ENCODE data around the gene PET117. TPM values are rescaled to one million over a fixed set of nuclear protein-coding genes. Genes with fewer than 3 reads are reported as not detected.
"Not testable (repeated sequence)": the region's sequence is repeated elsewhere in the genome, so short reads cannot be mapped to it uniquely, and the experiment has no call there.

The PET117 gene
- total RNA-seq, 2 experiments from 2014 or later, result 13.6 to 14.6 TPM

DNA sequence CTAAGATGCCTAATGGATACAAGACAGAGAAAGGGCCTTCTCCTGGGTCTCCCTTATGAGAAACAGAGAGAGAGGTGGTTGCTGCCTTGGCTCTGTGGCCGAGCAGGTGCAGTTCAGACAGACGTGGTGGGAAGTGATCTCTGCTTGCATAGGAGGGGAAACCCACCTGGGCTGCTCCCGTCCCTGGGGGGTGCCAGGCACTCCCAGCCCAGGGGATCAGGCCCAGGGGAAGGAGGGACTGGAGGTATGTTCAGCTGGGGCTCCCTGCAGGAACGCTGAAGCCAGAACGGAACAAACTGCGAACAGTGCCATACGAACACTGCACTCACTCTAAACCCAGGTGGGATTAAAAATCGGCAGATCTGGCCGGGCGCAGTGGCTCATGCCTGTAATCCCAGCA lies 44.3 kb upstream of the PET117 start:
- H3K4me1 Mint-ChIP-seq (ENCODE audit: low read depth), result no peaks in the 10 kb centered on the region
- POLR2A ChIA-PET, result no interaction called here
- Histone ChIP-seq H3K4me3 (ENCODE audit: low read length) (no peak overlapping the region), H3K4me1 (ENCODE audit: insufficient read depth, low read length) (no peaks in the 10 kb centered on the region), H3K27me3 (ENCODE audit: control insufficient read depth in 1 of 2, insufficient read depth in 2 of 2, low read length in 2 of 2) (peaks cover 0 to 5% of the 10 kb centered on the region in 2 experiments), H3K27ac (ENCODE audit: low read depth in 1 of 2, low read length in 2 of 2) (no peak overlapping the region), H3K36me3 (ENCODE audit: insufficient read depth, low read length) (no peaks in the 10 kb centered on the region), H3K9me3 (ENCODE audit: control insufficient read depth in 1 of 2, insufficient read depth in 1 of 2, low read length in 2 of 2) (no peaks in the 10 kb centered on the region)
- TF ChIP-seq CTCF (IDR thresholded peaks at IDR 0.05), result no peak
- ATAC-seq (ENCODE audit: poor library complexity), result no peak
- H3K9me3 Mint-ChIP-seq, result no peaks in the 10 kb centered on the region
- CTCF ChIA-PET, result no interaction called here
- H3K27ac Mint-ChIP-seq, result no peak overlapping the region
- intact Hi-C loops (cut with DNase I, micrococcal nuclease), result no loop called here
- no peak for DNase-seq
- peaks cover 26% of the 10 kb centered on the region for H3K27me3 Mint-ChIP-seq
- H3K36me3 Mint-ChIP-seq (ENCODE audit: low read depth), result no peaks in the 10 kb centered on the region
- no peak overlapping the region for H3K4me3 Mint-ChIP-seq

DNA sequence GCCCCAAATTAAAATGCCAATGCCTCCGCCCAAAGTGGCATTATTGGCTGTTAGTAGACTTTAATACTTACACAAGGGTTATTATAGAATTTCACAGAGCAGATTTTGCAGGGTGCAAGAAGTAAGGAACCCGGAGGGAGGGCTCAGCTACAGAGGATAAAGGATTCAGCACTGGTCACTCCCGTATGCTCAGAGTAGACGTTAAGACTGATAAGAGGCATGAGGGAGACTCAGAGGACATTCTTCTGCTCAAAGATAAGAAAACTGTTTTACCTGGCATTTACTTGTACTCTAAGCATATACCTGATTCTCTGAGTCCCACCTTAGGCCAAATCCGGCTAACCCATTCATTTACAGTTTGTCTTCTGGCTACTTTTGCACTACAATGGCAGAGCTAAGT lies 43.5 kb upstream of the PET117 start:
- Mint-ChIP-seq H3K27me3 (peaks cover 31% of the 10 kb centered on the region), H3K27ac (no peak overlapping the region), H3K9me3 (no peaks in the 10 kb centered on the region), H3K36me3 (ENCODE audit: low read depth) (no peaks in the 10 kb centered on the region), H3K4me1 (ENCODE audit: low read depth) (no peaks in the 10 kb centered on the region), H3K4me3 (no peak overlapping the region)
- no peak for DNase-seq
- H3K27me3 ChIP-seq (ENCODE audit: control insufficient read depth in 1 of 2, insufficient read depth in 2 of 2, low read length in 2 of 2), result peaks cover 0 to 3% of the 10 kb centered on the region in 2 experiments
- H3K9me3 ChIP-seq (ENCODE audit: control insufficient read depth in 1 of 2, insufficient read depth in 1 of 2, low read length in 2 of 2), result no peaks in the 10 kb centered on the region
- H3K27ac ChIP-seq (ENCODE audit: low read depth in 1 of 2, low read length in 2 of 2), result no peak overlapping the region
- ChIA-PET CTCF (no interaction called here), POLR2A (no interaction called here)
- TF ChIP-seq CTCF (IDR thresholded peaks at IDR 0.05), result no peak
- ATAC-seq (ENCODE audit: poor library complexity), result no peak
- no peak overlapping the region for H3K4me3 ChIP-seq (ENCODE audit: low read length)
- no peaks in the 10 kb centered on the region for H3K36me3 ChIP-seq (ENCODE audit: insufficient read depth, low read length)
- no peaks in the 10 kb centered on the region for H3K4me1 ChIP-seq (ENCODE audit: insufficient read depth, low read length)
- intact Hi-C loops (cut with DNase I, micrococcal nuclease), result no loop called here

DNA sequence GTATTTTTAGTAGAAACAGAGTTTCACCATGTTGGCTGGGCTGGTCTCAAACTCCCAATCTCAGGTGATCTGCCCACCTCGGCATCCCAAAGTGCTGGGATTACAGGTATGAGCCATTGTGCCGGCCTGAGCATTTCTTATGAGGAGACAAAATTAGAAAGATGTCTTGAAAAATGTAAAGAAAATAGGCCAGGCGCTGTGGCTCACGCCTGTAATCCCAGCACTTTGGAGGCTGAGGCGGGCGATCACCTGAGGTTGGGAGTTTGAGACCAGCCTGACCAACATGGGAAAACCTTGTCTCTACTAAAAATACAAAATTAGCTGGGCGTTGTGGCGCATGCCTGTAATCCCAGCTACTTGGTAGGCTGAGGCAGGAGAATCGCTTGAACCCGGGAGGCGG lies 37.1 kb upstream of the PET117 start:
- DNase-seq; POLR2A ChIA-PET; CTCF ChIA-PET; H3K27ac Mint-ChIP-seq; H3K4me3 Mint-ChIP-seq; H3K36me3 ChIP-seq (ENCODE audit: insufficient read depth, low read length); H3K4me3 ChIP-seq (ENCODE audit: low read length); H3K9me3 Mint-ChIP-seq; H3K4me1 Mint-ChIP-seq (ENCODE audit: low read depth); H3K4me1 ChIP-seq (ENCODE audit: insufficient read depth, low read length); ATAC-seq (ENCODE audit: poor library complexity); H3K27me3 ChIP-seq (ENCODE audit: control insufficient read depth in 1 of 2, insufficient read depth in 2 of 2, low read length in 2 of 2); H3K27ac ChIP-seq (ENCODE audit: low read depth in 1 of 2, low read length in 2 of 2); intact Hi-C loops (cut with DNase I, micrococcal nuclease); H3K9me3 ChIP-seq (ENCODE audit: control insufficient read depth in 1 of 2, insufficient read depth in 1 of 2, low read length in 2 of 2); H3K36me3 Mint-ChIP-seq (ENCODE audit: low read depth): not testable (repeated sequence)
- H3K27me3 Mint-ChIP-seq, result peaks cover 35% of the 10 kb centered on the region

DNA sequence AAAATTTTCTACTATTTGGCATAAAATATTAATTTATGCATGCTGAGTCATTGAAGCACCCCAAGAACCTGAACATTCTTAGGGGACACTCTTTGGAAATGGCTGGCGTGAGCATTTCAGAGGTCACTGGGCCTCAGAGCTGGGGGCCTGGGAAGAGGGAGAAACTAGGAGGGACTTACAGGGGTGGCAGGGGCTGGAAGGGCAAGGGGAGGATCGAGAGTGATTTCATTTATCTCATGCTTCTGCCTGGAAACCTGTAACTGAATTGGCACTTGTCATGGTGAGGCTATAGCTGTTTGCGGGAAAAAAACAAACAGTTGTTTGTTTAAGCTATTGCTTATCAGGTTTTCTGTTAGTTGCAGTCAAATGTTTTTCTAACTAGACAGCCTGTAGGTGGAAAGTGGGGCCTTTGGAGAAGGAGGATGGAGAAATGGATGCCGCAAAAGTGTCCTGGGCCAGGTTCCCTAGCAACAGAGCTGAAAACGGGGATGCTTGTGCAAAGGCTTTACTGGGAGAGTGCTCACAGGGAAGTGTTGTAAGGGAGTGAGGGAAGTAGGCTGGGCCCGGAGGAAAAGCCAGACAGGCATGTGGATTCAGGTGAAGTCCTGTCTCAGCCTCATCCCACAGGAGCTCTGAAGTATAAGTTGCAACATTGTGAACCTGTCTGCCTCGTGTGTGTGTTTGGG lies 36.4 kb upstream of the PET117 start:
- Histone ChIP-seq H3K4me1 (ENCODE audit: insufficient read depth, low read length) (no peaks in the 10 kb centered on the region), H3K4me3 (ENCODE audit: low read length) (no peak overlapping the region), H3K27me3 (ENCODE audit: control insufficient read depth in 1 of 2, insufficient read depth in 2 of 2, low read length in 2 of 2) (no peaks in the 10 kb centered on the region), H3K36me3 (ENCODE audit: insufficient read depth, low read length) (no peaks in the 10 kb centered on the region), H3K27ac (ENCODE audit: low read depth in 1 of 2, low read length in 2 of 2) (no peak overlapping the region), H3K9me3 (ENCODE audit: control insufficient read depth in 1 of 2, insufficient read depth in 1 of 2, low read length in 2 of 2) (no peaks in the 10 kb centered on the region)
- H3K4me3 Mint-ChIP-seq, result no peak overlapping the region
- no peak for ATAC-seq (ENCODE audit: poor library complexity)
- CTCF ChIA-PET, result no interaction called here
- peaks cover 35% of the 10 kb centered on the region for H3K27me3 Mint-ChIP-seq
- no peaks in the 10 kb centered on the region for H3K36me3 Mint-ChIP-seq (ENCODE audit: low read depth)
- intact Hi-C loops (cut with DNase I, micrococcal nuclease), result no loop called here
- no peaks in the 10 kb centered on the region for H3K9me3 Mint-ChIP-seq
- TF ChIP-seq CTCF (IDR thresholded peaks at IDR 0.05), result no peak
- H3K27ac Mint-ChIP-seq, result no peak overlapping the region
- POLR2A ChIA-PET, result no interaction called here
- no peak for DNase-seq
- no peaks in the 10 kb centered on the region for H3K4me1 Mint-ChIP-seq (ENCODE audit: low read depth)

Data from CD4-positive, alpha-beta T cell (primary cell).